ENCODE data around the gene TAF11L10.
"Not testable (repeated sequence)": the region's sequence is repeated elsewhere in the genome, so short reads cannot be mapped to it uniquely, and the experiment has no call there.

Gene TAF11L10

DNA sequence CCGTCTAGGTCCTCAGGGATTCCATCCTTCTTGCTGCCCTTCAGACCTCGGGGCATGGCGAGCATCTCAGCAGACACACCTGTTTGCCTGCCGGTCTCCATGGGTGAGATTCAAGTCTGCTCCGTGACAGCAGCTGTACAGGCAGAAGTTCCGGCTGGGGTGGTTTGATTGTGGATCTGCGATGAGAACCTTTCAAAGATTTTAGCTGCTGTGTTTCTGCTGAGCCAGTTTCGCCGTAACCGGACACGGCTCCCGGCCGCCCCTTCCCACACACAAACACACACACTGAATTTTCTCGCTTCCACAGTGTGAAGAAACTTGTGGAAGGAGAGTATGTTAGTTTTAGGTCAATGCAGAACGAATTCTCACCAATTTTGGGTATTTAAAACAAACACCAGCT, at the start of gene TAF11L10:
TAF11L10 (minus strand) TSS at position 101 of the 400 bp plus-strand sequence.
- not testable (repeated sequence) for DNase-seq (ENCODE audit: low read depth)

GRCh38 chr5:17634160-17634559, 36.5 kb upstream of the TAF11L10 start, which contains the start of gene TAF11L14:
TSS of gene TAF11L14 (plus strand) at chr5:17634460.
- no peak for DNase-seq (ENCODE audit: low read depth)

DNA sequence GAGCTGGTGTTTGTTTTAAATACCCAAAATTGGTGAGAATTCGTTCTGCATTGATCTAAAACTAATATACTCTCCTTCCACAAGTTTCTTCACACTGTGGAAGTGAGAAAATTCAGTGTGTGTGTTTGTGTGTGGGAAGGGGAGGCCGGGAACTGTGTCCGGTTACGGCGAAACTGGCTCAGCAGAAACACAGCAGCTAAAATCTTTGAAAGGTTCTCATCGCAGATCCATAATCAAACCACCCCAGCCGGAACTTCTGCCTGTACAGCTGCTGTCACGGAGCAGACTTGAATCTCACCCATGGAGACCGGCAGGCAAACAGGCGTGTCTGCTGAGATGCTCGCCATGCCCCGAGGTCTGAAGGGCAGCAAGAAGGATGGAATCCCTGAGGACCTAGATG, 34.2 kb upstream of the TAF11L10 start, which contains the start of gene TAF11L13:
TAF11L13 (plus strand) TSS at position 301 of the 400 bp plus-strand sequence.
- not testable (repeated sequence) for DNase-seq (ENCODE audit: low read depth)

GRCh38 chr5:17625686-17626085, 28.1 kb upstream of the TAF11L10 start:
- no peak for DNase-seq (ENCODE audit: low read depth)

DNA sequence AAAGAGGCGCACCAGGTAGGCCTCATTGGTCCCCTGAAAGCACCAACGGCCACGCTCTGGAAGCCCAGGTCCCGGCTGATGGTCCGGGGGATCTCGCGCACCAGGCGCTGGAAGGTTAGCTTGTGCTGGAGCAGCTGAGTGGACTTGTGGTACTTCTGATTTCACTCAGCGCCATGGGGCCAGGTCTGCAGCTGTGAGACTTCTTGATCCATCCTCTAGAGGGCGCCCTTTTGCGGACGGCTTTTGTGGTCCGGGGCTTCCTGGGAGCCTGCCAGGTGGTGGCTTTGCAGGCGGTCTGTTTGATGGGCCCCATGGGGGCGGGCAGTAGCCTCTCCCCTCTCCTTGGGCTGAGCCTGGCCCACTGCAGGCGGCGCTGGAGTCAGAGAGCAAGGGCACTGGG, 23.0 kb upstream of the TAF11L10 start:
- no peak for DNase-seq (ENCODE audit: low read depth)

DNA sequence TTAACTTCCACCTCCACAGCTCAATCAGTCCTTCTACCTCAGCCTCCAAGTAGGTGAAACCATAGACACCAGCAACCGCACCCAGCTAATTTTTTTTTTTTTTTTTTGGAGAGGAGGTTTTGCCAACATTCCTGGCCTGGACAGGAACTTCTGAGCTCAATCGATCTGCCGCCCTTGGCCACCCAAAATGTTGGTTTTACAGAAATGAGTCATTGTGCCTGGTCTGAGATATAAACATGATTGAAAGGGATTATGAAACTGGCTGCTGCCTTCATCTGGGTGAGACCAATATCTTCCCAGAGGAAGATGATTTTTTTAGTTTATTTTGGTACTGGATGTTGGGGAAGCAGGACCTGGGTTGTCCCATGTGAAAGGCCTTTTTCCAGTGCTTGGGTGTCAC, 21.7 kb upstream of the TAF11L10 start:
- no peak for DNase-seq (ENCODE audit: low read depth)

GRCh38 chr5:17614872-17615605, 17.4 kb upstream of the TAF11L10 start:
- no peak for DNase-seq (ENCODE audit: low read depth)

DNA sequence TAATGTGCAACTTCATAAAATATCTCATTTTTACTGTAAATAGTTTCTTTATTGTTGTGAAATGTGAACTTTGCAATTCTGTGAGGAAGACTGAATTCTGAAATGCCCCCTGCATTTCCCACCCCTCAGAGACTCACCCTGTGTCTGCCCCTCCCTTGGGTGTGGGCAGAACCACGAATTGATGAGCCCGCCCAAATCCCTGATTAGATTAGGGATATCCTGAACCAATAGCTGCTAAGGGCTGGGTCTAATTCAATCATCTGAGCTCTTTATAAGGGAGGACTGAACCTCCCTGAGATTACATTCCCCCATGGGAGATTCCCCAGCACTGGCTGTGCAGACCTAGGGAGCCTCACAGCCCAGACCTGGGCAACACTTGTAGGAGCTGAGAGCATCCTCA, 12.5 kb upstream of the TAF11L10 start, which contains the start of gene TAF11L12:
TAF11L12 (plus strand) TSS at position 301 of the 400 bp plus-strand sequence.
- DNase-seq (ENCODE audit: low read depth): not testable (repeated sequence)

GRCh38 chr5:17607461-17607860, 9.8 kb upstream of the TAF11L10 start:
- not testable (repeated sequence) for DNase-seq (ENCODE audit: low read depth)

DNA sequence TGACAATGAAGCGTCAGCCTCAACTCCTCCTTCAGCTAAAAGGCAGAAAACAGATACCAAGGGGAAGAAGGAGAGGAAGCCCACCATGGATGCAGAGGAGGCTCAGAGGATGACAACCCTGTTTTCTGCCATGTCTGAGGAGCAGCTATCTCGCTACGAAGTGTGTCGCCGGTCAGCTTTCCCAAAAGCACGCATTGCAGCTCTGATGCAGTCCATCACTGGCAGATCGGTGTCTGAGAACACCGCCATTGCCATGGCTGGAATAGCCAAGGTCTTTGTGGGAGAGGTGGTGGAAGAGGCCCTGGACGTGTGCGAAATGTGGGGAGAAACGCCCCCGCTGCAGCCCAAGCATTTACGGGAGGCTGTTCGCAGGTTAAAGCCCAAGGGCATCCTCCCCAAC, 7.3 kb upstream of the TAF11L10 start:
- DNase-seq (ENCODE audit: low read depth): no peak

- not testable (repeated sequence) for DNase-seq (ENCODE audit: low read depth)
Observed at GRCh38 chr5:17603880-17604279, 6.3 kb upstream of the TAF11L10 start, which contains the start of gene TAF11L11. TSS of gene TAF11L11 (plus strand) at chr5:17604183.

GRCh38 chr5:17594255-17594654, 3.4 kb downstream of the TAF11L10 start, which contains the start of gene TAF11L9:
TSS of gene TAF11L9 (minus strand) at chr5:17594394.
- DNase-seq (ENCODE audit: low read depth): not testable (repeated sequence)

GRCh38 chr5:17590860-17591259, 6.8 kb downstream of the TAF11L10 start, which contains the start of gene TAF11L8:
TSS of gene TAF11L8 (minus strand) at chr5:17590960.
- not testable (repeated sequence) for DNase-seq (ENCODE audit: low read depth)

GRCh38 chr5:17585658-17586057, 12.0 kb downstream of the TAF11L10 start, which contains the start of gene TAF11L7:
TSS of gene TAF11L7 (minus strand) at chr5:17585758.
- not testable (repeated sequence) for DNase-seq (ENCODE audit: low read depth)
